Measurements from ENCODE around the gene ASCC1. TPM values are rescaled to one million over a fixed set of nuclear protein-coding genes. Genes with fewer than 3 reads are reported as not detected.

The ASCC1 gene
- total and polyA plus RNA-seq, 2 experiments from 2014 or later: 13.7 to 37.2 TPM

DNA sequence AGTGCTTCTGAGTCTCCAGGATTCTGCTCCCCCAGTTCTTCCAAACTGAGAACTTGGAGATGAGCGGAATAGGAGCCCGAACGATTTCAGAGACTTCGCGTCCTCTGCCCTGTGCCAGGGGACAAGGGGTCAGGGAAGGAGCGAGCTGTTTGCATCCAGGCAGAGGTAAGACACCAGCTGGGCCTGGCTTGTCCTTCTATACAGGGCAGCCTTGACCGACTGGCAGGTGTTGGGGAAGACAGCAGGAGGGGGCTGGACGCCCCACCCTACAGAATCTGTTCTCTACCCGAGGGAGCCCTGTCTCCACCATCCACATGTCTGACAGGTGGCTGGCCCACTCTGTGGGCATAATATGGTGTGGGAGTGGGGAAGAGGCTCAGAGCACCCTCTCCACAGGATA, 134.9 kb downstream of the ASCC1 start (continued):
- TF ChIP-seq, protein P1, sequence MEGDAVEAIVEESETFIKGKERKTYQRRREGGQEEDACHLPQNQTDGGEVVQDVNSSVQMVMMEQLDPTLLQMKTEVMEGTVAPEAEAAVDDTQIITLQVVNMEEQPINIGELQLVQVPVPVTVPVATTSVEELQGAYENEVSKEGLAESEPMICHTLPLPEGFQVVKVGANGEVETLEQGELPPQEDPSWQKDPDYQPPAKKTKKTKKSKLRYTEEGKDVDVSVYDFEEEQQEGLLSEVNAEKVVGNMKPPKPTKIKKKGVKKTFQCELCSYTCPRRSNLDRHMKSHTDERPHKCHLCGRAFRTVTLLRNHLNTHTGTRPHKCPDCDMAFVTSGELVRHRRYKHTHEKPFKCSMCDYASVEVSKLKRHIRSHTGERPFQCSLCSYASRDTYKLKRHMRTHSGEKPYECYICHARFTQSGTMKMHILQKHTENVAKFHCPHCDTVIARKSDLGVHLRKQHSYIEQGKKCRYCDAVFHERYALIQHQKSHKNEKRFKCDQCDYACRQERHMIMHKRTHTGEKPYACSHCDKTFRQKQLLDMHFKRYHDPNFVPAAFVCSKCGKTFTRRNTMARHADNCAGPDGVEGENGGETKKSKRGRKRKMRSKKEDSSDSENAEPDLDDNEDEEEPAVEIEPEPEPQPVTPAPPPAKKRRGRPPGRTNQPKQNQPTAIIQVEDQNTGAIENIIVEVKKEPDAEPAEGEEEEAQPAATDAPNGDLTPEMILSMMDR (conservative IDR thresholded peaks at IDR 0.05; ENCODE audit: low read depth in 2 of 2): no peak
- TF ChIP-seq NANOG (IDR thresholded peaks at IDR 0.05; ENCODE audit: borderline replicate concordance) (no peak), STAT1 (IDR thresholded peaks at IDR 0.05; ENCODE audit: unreplicated experiment) (no peak)
- TF ChIP-seq, protein P2, sequence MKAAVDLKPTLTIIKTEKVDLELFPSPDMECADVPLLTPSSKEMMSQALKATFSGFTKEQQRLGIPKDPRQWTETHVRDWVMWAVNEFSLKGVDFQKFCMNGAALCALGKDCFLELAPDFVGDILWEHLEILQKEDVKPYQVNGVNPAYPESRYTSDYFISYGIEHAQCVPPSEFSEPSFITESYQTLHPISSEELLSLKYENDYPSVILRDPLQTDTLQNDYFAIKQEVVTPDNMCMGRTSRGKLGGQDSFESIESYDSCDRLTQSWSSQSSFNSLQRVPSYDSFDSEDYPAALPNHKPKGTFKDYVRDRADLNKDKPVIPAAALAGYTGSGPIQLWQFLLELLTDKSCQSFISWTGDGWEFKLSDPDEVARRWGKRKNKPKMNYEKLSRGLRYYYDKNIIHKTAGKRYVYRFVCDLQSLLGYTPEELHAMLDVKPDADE (IDR thresholded peaks at IDR 0.05): no peak

DNA sequence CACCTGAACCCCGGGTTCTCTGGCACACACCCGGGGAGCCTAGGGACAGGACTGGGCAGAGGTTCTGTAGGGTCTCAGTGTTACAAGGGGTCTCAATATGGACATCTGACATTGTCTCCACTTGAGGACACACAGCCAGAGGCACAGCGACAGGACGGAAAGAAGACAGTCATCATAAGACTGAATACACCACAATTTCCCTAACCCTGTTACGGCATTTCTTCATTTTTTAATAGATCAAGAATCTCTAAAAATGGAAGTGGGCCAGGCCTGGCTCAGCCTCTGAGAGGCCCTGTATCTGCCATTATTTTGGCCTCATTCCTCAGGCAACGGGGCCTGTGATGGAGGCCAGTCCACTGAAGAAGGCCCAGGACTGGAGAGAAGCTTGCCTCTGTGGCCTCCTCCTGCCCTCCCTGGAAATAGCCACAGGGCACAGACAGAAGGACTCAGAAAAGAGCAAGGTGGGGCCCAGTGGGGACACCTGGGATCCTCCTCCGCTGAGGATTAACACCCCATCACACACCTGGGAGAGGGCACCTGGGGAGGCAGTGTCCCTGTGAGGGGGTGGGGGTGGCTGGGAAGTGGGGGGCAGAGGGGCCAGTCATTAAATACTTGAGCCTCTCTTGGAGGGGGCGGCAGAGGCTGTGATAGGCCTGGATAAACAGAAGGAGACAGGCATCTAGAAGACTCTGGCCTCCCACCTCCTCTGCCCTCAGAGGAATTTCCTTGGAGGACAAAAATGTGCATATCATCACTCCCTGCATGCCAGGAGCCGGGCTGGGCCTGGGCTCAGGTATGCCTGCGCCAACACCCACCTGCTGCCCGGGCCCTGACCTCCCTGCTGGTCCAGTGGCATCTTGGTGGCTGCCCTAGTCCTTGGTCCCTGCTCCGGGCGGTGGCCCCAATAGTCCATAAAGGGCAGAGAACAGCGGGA, 135.8 kb downstream of the ASCC1 start:
- peaks cover 7% of the 10 kb centered on the region for H3K27me3 ChIP-seq (ENCODE audit: insufficient read depth)
- Mint-ChIP-seq H3K27ac (no peak overlapping the region), H3K36me3 (ENCODE audit: low read depth) (no peaks in the 10 kb centered on the region), H3K4me3 (no peak overlapping the region), H3K9me3 (no peaks in the 10 kb centered on the region), H3K4me1 (peaks cover 7% of the 10 kb centered on the region), H3K27me3 (ENCODE audit: insufficient read depth, low read depth, poor library complexity) (peaks cover 13% of the 10 kb centered on the region)
- no peaks in the 10 kb centered on the region for H3K4me1 ChIP-seq (ENCODE audit: insufficient read depth)
- H3F3A ChIP-seq (replicated peaks; ENCODE audit: low read depth): no peaks in the 10 kb centered on the region
- no peak overlapping the region for H2AFZ ChIP-seq
- H3K4me3 ChIP-seq: no peak overlapping the region
- ATAC-seq: peak; percentile 33
- no peak overlapping the region for H3K4me2 ChIP-seq
- peak; percentile 48 for DNase-seq (ENCODE audit: low spot score)
- H3K9me2 ChIP-seq (ENCODE audit: insufficient read depth): no peaks in the 10 kb centered on the region
- no peaks in the 10 kb centered on the region for H4K20me1 ChIP-seq (replicated peaks; ENCODE audit: insufficient read depth)
- H3K36me3 ChIP-seq (ENCODE audit: insufficient read depth): no peaks in the 10 kb centered on the region
- H3K79me2 ChIP-seq (replicated peaks; ENCODE audit: insufficient read depth): no peaks in the 10 kb centered on the region
- no peak overlapping the region for H3K27ac ChIP-seq (ENCODE audit: low read depth)
- TF ChIP-seq STAT1 (IDR thresholded peaks at IDR 0.05; ENCODE audit: unreplicated experiment) (no peak), EZH2phosphoT487 (IDR thresholded peaks at IDR 0.05; ENCODE audit: unreplicated experiment) (no peak), JUNB (IDR thresholded peaks at IDR 0.05; ENCODE audit: unreplicated experiment) (no peak), POLR2AphosphoS5 (IDR thresholded peaks at IDR 0.05; ENCODE audit: low read depth) (no peak), ZNF114 (CRISPR knock-in tag; IDR thresholded peaks at IDR 0.05) (no peak)
- TF ChIP-seq, protein P1 (conservative IDR thresholded peaks at IDR 0.05; ENCODE audit: low read depth in 2 of 2): no peak
- TF ChIP-seq, protein P3, sequence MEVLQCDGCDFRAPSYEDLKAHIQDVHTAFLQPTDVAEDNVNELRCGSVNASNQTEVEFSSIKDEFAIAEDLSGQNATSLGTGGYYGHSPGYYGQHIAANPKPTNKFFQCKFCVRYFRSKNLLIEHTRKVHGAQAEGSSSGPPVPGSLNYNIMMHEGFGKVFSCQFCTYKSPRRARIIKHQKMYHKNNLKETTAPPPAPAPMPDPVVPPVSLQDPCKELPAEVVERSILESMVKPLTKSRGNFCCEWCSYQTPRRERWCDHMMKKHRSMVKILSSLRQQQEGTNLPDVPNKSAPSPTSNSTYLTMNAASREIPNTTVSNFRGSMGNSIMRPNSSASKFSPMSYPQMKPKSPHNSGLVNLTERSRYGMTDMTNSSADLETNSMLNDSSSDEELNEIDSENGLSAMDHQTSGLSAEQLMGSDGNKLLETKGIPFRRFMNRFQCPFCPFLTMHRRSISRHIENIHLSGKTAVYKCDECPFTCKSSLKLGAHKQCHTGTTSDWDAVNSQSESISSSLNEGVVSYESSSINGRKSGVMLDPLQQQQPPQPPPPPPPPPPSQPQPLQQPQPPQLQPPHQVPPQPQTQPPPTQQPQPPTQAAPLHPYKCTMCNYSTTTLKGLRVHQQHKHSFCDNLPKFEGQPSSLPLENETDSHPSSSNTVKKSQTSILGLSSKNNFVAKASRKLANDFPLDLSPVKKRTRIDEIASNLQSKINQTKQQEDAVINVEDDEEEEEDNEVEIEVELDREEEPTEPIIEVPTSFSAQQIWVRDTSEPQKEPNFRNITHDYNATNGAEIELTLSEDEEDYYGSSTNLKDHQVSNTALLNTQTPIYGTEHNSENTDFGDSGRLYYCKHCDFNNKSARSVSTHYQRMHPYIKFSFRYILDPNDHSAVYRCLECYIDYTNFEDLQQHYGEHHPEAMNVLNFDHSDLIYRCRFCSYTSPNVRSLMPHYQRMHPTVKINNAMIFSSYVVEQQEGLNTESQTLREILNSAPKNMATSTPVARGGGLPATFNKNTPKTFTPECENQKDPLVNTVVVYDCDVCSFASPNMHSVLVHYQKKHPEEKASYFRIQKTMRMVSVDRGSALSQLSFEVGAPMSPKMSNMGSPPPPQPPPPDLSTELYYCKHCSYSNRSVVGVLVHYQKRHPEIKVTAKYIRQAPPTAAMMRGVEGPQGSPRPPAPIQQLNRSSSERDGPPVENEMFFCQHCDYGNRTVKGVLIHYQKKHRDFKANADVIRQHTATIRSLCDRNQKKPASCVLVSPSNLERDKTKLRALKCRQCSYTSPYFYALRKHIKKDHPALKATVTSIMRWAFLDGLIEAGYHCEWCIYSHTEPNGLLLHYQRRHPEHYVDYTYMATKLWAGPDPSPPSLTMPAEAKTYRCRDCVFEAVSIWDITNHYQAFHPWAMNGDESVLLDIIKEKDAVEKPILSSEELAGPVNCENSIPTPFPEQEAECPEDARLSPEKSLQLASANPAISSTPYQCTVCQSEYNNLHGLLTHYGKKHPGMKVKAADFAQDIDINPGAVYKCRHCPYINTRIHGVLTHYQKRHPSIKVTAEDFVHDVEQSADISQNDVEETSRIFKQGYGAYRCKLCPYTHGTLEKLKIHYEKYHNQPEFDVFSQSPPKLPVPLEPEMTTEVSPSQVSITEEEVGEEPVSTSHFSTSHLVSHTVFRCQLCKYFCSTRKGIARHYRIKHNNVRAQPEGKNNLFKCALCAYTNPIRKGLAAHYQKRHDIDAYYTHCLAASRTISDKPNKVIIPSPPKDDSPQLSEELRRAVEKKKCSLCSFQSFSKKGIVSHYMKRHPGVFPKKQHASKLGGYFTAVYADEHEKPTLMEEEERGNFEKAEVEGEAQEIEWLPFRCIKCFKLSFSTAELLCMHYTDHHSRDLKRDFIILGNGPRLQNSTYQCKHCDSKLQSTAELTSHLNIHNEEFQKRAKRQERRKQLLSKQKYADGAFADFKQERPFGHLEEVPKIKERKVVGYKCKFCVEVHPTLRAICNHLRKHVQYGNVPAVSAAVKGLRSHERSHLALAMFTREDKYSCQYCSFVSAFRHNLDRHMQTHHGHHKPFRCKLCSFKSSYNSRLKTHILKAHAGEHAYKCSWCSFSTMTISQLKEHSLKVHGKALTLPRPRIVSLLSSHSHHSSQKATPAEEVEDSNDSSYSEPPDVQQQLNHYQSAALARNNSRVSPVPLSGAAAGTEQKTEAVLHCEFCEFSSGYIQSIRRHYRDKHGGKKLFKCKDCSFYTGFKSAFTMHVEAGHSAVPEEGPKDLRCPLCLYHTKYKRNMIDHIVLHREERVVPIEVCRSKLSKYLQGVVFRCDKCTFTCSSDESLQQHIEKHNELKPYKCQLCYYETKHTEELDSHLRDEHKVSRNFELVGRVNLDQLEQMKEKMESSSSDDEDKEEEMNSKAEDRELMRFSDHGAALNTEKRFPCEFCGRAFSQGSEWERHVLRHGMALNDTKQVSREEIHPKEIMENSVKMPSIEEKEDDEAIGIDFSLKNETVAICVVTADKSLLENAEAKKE (CRISPR knock-in tag; IDR thresholded peaks at IDR 0.05): no peak

Measured in GM23338 (cell line).